Suppressor macrophage (primary cell): ENCODE measurements around the gene GNAI3.

Source experiments
- DNase-seq, 4 experiments: peaks; one replicate each; pipeline ENCODE4 v3.0.0-alpha.2; 2020 to 2022

The GNAI3 gene

DNA sequence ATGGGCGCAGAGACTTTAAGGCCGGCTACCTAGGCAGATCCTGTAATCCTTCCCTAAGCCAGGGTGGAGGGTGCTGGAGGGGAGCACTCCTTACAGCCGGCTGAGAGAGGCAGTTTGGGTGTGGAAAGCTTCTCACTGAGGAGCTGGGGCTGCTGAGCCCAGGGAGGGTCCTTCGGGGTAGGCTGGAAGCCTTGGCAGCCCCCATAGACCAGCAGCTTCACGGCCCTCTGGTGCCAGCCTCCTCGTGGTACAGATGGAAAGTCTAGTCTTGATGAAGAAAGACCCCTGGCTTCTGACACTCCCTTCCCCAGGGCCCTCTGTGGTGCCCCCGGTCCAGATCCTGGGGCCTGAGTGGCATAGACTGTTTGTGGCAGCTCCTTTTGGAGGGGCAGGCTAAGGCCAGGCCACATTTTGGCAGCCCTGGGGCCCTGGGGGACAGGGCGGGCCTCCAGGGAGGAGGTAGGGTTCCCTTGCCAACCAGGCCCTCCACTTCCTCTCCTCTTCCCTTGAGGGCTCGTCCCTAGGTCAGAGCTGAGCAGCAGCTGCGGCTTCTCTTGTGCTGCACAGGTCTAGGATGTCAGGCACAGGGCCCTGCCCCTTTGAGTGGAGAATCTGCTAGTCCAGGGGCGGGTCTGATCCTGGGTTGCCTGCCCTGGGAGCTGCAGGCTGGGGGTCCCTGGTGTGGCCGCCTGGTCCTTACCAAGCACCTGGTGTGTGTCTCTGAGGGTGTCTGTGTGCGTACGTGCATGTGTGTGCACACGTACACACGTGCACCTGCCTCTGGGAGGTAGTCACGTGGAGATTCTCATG lies 76.0 kb downstream of the GNAI3 start:
- DNase-seq: peak in 1 of 4 experiments; percentile 47

- DNase-seq: no peak
These were observed 76.8 kb downstream of the GNAI3 start for GRCh38 chr1:109625176-109625575.

DNA sequence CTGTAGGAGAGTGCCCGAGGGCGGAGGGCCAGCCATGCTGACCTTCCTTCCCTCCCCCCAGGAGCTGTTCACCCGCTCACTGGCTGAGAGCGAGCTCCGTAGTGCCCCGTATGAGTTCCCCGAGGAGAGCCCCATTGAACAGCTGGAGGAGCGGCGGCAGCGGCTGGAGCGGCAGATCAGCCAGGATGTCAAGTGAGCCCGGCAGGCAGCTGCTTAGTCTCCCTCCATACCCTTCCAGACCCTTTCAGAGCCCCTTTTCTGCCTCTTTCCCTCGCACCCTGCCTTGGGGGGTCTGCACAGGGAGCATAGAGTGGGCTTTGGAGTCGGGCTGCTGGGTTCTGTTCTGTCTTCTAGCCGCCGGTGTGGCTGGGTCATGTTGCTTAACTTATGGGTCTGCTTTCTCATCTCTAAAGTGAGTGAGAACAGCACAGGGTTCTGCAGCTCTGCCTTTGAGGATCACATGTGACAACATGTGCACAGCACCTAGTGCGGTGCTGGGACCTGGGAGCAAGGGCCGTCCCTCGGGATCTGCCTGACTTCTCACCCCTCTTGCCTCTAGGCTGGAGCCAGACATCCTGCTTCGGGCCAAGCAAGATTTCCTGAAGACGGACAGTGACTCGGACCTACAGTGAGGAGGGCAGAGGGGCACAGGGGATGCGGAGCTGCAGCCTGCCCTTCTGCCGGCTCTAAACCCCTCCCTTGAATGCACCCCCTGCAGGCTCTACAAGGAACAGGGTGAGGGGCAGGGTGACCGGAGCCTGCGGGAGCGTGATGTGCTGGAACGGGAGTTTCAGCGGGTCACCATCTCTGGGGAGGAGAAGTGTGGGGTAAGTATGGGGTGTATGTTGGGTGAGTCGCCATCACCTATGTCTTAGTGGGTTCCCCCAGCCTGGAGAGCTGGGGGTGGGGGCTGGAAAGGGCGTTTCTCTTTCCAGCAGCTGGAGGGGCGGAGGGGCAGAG lies 77.5 kb downstream of the GNAI3 start:
- DNase-seq: no peak

DNA sequence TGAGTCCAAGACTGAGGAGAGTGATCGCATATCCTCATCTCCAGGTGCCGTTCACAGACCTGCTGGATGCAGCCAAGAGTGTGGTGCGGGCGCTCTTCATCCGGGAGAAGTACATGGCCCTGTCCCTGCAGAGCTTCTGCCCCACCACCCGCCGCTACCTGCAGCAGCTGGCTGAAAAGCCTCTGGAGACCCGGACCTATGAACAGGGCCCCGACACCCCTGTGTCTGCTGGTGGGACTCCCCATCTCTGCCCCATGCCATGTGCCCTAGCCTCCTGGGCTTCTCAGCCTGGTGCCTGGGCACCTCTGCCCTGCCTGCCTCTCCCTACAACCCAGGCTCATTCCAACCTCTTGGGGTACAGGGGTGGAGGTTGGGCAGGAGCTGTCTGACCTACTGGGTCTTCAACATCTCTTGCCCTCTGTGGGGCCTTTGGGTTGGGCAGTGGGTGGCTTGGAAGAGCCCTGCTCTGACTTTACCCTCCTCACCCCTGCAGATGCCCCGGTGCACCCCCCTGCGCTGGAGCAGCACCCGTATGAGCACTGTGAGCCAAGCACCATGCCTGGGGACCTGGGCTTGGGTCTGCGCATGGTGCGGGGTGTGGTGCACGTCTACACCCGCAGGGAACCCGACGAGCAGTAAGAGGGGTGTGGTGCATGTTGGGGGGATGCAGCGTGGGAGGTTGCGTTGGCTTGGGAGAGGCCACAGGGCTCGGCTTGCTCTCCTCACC lies 78.4 kb downstream of the GNAI3 start:
- DNase-seq: no peak

- no peak for DNase-seq
These were observed 79.4 kb downstream of the GNAI3 start for GRCh38 chr1:109627692-109628399.

- DNase-seq: no peak
These were observed 80.3 kb downstream of the GNAI3 start for GRCh38 chr1:109628540-109629321.

- DNase-seq: no peak
These were observed 81.1 kb downstream of the GNAI3 start for GRCh38 chr1:109629372-109630030.

DNA sequence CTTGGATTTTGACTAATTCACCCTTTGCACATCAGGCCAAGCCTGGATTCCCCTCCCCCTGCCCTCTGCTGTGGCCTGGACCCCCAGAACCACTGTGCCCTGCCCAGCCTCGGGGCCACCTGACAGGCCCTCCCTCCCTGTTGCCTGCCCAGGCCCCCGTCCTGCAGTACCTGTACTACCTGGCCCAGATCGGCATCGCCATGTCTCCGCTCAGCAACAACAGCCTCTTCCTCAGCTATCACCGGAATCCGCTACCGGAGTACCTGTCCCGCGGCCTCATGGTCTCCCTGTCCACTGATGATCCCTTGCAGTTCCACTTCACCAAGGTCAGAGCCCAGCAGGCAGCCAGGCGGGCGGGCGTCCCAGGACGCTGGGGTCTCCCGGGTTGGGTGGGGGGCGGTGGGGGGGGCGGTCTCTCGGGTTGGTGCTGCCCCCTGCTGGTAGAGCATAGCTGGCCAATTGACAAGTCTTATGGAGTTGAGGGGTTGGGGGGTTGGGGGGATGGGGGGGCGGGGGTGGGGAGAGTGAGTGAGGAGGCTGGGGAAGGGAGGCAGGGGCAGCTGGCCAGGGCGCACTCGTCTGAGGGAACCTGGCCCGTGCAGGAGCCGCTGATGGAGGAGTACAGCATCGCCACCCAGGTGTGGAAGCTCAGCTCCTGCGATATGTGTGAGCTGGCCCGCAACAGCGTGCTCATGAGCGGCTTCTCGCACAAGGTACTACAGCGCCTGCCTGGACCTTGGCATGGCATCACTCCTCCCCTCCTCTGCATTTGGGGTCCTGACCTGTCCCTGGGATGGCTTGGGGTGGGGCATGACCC lies 81.9 kb downstream of the GNAI3 start:
- peak in 1 of 4 experiments; percentile 46 for DNase-seq

GRCh38 chr1:109630898-109631512 lies 82.6 kb downstream of the GNAI3 start:
- DNase-seq: no peak

DNA sequence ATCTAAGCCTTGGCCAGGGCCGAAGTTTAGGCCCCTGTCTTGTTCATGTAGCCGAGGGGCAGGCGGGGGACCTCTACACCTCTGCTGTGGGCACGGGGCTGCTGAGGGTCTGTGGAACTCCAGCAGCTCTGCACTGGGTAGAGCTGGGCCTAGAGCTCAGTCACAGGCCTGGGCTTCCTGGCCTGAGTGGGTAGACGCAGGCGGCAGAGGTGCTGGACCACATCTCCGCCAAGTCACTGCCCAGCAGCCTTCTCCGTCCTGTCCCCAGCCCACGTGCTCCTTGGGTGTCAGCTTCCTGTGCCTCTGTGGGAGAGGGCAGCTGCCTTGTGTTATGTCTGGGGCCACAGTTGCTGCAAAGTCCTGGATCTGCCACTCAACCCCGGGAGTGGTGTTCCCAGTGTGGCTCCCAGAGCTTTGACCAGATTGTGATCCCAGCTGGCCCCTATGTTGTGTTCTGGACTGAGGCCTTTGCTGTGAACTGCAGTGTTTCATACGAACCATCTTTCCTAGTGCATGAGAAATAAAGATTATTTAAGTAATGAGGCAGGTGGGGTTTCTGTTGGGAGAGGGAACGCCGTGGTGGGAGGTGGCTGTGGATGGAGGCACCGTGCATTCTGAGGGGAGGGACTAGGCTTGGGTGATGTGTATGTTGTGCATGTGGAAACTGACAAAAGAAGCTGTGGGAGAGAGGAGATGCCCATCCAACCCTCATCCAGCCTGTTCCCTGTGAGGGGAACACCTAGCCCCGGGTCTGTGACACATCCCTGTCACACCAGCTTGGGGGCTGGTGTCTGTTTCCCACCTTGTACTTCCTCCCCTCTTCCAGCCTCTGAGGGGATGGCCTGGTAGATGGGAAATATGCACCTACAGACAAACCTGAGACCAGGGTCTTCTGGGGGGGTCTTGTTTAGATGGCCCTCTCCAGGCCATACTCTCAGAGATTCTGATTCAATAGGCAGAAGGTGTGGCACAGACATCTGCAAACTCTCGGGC lies 83.4 kb downstream of the GNAI3 start:
- DNase-seq: peak in 1 of 4 experiments; percentile 39

DNA sequence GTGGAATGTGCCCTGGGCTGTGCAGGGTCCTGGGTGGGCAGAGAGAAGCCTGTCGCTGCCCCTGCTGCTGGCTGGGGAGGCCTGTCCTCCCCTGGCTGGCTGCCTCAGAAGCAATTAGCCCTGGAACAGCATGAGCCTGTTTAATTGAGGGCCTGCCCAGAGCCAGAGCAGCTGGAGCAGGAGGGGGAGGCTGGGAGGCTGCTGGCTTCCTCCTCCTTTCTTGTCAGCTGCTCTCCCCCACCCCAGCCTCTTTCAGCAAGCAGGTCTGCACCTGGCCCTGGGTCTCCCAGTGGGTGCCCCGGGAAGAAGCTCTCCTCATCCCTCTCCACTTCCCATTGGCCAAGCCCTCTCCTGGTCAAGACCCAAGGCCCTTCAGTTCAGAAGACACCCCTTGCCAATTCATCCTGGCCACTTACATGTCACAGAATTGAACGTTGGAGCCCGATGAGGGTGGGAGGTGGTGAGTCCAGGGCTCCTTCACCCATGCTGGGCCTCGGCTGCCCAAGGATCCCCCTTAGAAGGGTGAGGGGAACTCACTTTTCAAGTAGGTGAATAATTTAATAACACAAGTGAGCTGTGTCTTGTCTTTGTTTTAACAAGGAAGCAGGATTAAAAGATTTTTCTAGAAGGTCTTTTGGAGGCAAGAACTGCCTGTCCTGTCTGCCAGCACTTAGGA lies 84.4 kb downstream of the GNAI3 start:
- no peak for DNase-seq

DNA sequence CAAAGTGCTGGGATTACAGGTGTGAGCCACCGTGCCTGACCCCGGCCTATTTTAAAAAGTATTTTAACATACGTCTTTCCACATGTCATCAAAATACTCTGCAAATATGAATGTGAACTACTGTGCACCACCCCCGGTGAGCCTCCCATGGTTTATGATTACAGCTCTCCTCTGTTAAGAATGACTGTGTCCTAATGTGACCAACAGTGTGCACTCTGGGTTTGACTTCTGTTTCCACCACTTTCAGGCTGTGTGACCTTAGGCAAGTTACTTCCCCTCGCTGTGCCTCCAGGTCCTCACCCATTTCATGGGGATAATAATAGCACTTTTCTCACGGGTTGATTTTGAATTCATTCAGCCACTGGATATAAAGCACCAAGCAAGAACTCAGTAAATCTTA lies 85.9 kb downstream of the GNAI3 start:
- peak; percentile 69 to 81 (median 74) for DNase-seq

- DNase-seq: no peak
These were observed 86.6 kb downstream of the GNAI3 start for GRCh38 chr1:109634771-109635750.

GRCh38 chr1:109635862-109636200 lies 87.4 kb downstream of the GNAI3 start:
- no peak for DNase-seq

DNA sequence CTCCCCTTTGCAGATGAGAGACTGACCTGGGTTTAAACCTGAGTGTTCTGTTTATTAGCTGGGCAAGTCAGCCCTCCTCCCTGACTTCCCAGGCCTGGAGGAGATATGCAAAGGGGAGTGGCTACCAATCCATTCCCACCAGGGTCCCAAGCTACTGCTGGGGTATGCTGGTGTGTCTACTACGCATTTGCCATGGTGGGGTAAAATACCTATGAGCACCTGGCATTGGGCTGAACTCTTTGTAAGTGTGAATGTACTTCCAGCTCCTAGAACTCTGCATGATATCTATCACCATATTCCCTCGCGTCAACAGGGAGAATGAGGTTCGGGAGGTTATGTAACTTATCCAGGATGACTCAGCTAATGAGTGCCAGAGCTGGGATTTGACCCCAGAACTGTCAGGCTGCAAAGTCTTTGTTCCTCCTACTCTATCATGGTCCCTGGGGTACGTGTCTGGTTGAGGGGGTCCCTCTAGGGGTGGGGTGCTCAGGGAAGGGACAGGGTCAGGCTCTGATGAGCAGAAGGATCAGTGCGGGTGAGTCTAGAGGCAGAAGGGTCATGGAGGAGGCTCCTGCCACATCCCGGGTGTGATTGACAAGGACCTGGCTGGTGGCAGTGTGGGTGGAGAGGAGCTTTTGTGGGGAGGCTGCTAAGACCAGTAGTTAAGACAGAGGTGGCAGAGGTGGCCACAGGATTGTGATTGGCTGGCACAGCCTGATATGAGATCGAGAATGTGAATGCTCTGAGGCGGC lies 88.0 kb downstream of the GNAI3 start:
- peak; percentile 55 to 70 (median 60) for DNase-seq

DNA sequence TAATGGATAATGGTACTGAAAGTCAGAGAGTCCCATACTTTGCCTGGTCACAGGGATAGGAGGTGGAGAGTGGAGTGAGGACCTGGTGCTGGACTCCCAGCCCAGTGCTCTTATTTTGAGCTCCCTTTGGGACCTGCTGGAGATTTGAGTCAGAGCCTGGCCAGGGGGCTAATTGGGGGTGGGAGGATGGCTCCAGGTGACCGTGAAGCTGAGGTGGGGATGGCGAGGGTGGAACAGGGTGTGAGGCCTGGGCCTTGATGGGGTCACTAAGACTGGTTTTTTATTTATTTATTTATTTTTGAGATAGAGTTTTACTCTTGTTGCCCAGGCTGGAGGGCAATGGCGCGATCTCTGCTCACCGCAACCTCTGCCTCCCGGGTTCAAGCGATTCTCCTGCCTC lies 89.0 kb downstream of the GNAI3 start:
- no peak for DNase-seq
